Measurements from ENCODE around the gene IL1A.

The IL1A gene

GRCh38 chr2:112809112-112809511, 24.8 kb upstream of the IL1A start:
- no peak overlapping the region for H3K4me3 ChIP-seq (ENCODE audit: low read depth, low read length)
- DNase-seq (ENCODE audit: low read depth) = no peak
- no peak for TF ChIP-seq CTCF (IDR thresholded peaks at IDR 0.05; ENCODE audit: insufficient read depth, low read depth, low read length, missing control alignments)

- no peak for DNase-seq (ENCODE audit: low read depth)
These were observed 23.0 kb upstream of the IL1A start for GRCh38 chr2:112807233-112807807.

GRCh38 chr2:112805542-112805941, 21.2 kb upstream of the IL1A start:
- peak; percentile 92 for DNase-seq (ENCODE audit: low read depth)
- TF ChIP-seq CTCF (IDR thresholded peaks at IDR 0.05; ENCODE audit: insufficient read depth, low read depth, low read length, missing control alignments) = no peak
- peak overlapping the region; percentile 35 for H3K4me3 ChIP-seq (ENCODE audit: low read depth, low read length)

More at GRCh38 chr2:112807233-112807807, 23.0 kb upstream of the IL1A start:
- no peak for TF ChIP-seq CTCF (IDR thresholded peaks at IDR 0.05; ENCODE audit: insufficient read depth, low read depth, low read length, missing control alignments)
- H3K4me3 ChIP-seq (ENCODE audit: low read depth, low read length) = no peak overlapping the region

- DNase-seq (ENCODE audit: low read depth) = peak; percentile 49
- TF ChIP-seq CTCF (IDR thresholded peaks at IDR 0.05; ENCODE audit: insufficient read depth, low read depth, low read length, missing control alignments) = no peak
- H3K4me3 ChIP-seq (ENCODE audit: low read depth, low read length) = no peak overlapping the region
These were observed 19.6 kb upstream of the IL1A start for GRCh38 chr2:112803691-112804521.

- no peak overlapping the region for H3K4me3 ChIP-seq (ENCODE audit: low read depth, low read length)
- TF ChIP-seq CTCF (IDR thresholded peaks at IDR 0.05; ENCODE audit: insufficient read depth, low read depth, low read length, missing control alignments) = no peak
- no peak for DNase-seq (ENCODE audit: low read depth)
These were observed 16.7 kb upstream of the IL1A start for GRCh38 chr2:112800881-112801583.

- DNase-seq (ENCODE audit: low read depth) = no peak
- no peak overlapping the region for H3K4me3 ChIP-seq (ENCODE audit: low read depth, low read length)
These were observed 15.0 kb upstream of the IL1A start for GRCh38 chr2:112798979-112799975.

More at GRCh38 chr2:112798979-112799975, 15.0 kb upstream of the IL1A start:
- TF ChIP-seq CTCF (IDR thresholded peaks at IDR 0.05; ENCODE audit: insufficient read depth, low read depth, low read length, missing control alignments) = no peak
